HG02610 (cell line): ENCODE measurements around the gene CD37.
"Not testable (repeated sequence)": the region's sequence is repeated elsewhere in the genome, so short reads cannot be mapped to it uniquely, and the experiment has no call there.

Experiments
- ATAC-seq: cut with Tn5 transposase; IDR thresholded peaks from one replicate; pipeline ENCODE4 v1.9.1; 2021; ENCODE audit warnings: mild to moderate bottlenecking, moderate library complexity; ENCODE audit not compliant: unreplicated experiment

The CD37 gene

GRCh38 chr19:49335071-49335783, at the start of gene CD37:
Gene CD37, plus strand, starts transcription at chr19:49335406. Its CDS starts 135 bp downstream, at chr19:49335541.
- no peak for ATAC-seq

DNA sequence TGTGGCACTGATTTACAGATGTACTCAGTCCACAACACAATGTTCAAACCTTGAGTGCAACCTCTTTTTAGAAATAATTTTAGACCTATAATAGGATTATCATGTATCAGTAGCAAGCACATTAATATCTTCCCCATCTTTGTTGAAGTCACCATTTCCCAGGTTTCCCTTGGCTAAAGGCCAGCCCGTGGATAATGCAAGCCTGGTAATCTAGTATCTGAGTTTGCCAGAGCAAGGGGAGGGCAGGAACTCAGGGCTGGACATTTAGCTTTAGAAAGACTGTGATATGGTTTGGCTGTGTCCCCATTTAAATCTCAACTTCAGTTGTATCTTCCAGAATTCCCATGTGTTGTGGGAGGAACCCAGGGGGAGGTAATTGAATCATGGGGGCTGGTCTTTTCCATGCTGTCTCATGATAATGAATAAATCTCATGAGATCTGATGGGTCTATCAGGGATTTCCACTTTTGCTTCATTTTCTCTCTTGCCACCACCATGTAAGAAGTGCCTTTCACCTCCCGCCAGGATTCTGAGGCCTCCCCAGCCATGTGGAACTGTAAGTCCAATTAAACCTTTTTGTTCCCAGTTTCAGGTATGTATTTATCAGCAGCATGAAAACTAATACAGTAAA, 48.0 kb upstream of the CD37 start:
- no peak for ATAC-seq

DNA sequence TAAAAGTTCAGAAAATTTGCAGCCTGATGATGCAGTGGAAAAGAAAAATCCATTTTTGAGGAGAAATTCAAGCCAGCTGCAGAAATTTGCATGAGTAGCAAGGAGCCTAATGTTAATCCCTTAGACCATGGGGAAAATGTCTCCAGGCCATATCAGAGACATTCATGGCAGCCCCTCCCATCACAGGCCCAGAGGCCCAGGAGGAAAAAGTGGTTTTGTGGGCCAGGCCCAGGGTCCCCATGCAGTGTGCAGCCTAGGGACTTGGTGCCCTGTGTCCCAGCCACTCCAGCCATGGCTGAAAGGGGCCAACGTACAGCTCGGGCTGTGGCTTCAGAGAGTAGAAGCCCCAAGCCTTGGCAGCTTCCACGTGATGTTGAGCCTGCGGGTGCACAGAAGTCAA, 47.0 kb upstream of the CD37 start:
- not testable (repeated sequence) for ATAC-seq

DNA sequence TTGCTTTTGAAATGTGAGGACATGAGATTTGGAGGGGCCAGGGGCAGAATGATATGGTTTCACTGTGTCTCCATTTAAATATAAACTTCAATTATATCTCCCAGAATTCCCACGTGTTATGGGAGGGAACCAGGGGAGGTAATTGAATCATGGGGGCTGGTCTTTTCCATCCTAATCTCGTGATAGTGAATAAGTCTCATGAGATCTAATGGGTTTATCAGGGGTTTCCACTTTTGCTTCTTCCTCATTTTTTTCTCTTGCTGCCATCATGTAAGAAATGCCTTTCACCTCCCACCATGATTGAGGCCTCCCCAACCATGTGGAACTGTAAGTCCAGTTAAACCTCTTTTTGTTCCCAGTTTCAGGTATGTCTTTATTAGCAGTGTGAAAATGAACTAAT, 45.9 kb upstream of the CD37 start:
- ATAC-seq, result not testable (repeated sequence)

GRCh38 chr19:49290517-49290916, 44.7 kb upstream of the CD37 start:
- no peak for ATAC-seq

DNA sequence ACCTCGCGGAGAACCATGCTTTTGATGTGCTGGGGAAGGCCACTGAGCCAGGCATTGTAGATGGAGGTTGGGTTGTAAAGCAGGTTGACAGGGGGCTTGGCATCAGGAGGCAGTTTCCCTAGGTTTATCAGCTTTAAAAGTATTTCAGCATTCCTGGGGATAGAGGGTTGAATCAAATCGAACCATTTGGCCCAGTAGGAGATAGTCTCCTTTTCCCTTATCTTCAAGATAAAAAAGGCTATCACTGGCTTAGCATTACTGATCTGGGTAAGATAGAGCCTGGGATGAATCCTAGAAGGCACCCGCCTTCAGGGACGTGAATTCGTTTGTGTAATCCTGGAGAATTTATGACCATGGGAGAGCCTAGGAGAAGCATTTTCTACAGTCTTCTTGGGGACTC, 40.8 kb upstream of the CD37 start:
- ATAC-seq, result no peak

DNA sequence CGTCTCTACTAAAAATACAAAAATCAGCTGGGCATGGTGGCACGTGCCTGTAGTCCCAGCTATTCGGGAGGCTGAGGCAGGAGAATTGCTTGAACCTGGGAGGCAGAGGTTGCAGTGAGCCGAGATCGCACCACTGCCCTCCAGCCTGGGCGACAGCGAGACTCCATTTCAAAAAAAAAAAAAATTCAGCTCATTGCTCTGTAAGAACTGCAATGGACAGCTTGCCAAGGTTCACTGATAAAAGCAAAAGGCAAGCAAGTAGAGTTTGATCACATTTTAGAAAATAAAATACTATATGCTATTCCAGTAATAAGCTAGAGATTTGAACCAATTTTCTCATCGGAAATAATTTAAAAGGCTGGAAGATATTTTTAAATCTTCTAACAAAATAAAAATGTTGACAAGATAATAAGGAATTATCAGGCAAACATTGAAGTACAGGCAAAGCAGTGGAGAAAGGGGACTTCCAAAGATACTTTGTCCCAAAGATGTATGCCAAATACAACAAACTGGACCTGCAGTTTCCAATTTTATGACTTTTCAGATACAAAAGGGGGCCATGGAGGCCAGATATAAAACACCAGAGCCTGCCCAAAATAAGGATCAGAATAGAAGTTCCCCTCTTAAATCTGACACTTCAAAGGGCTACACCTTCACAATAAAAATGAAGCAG, 39.9 kb upstream of the CD37 start:
- no peak for ATAC-seq

GRCh38 chr19:49297403-49297802, 37.8 kb upstream of the CD37 start:
- ATAC-seq, result no peak

DNA sequence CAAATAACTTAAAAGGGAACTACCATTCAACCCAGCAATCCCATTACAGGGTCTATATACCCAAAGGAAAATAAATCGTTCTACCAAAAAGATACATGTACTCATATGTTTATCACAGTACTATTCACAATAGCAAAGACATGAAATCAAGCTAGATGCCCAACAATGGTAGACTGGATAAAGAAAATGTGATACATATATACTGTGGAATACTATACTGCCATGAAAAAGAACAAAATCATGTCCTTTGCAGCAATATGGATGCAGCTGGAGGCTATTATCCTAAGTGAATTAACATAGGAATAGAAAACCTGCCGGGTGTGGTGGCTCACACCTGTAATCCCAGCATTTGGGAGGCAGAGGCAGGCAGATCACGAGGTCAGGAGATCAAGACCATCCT, 36.6 kb upstream of the CD37 start:
- not testable (repeated sequence) for ATAC-seq

DNA sequence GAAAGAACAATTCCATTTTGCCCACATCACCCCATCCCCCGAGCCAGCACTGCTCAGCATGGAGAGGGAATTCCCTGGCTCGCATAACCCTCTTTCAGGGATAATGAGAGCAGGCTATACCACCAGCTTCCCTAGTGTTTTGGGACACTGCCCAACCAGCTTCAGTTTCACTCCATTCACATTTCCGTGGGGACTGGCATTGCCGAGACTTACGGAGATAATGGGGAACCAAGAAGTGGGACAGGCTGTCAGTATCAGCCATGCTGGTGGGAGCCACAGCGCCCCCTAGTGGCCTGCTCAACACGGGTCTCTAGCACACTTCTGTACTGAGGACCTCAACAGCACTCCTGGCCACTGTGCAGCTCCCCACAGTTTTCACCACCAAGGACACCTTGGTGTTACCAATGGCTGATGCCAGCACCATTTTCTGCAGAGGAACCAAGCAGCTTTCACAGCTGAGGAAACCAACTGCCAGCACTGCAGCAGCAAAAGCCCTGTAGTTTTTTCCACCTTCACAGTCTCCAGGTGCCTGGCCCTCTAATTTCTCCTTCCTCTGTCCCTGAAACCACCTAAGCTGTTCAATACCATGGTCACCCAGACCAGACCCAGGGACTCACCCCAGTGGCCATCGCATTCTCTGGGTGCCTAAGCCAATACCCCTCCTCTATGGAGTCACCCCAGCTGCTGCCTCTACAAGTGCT, 33.9 kb upstream of the CD37 start:
- ATAC-seq, result no peak

GRCh38 chr19:49301866-49302252, 33.3 kb upstream of the CD37 start:
- no peak for ATAC-seq

- ATAC-seq, result not testable (repeated sequence)
Measured at GRCh38 chr19:49306734-49307133, 28.5 kb upstream of the CD37 start.

GRCh38 chr19:49309087-49309486, 26.1 kb upstream of the CD37 start:
- ATAC-seq, result no peak

GRCh38 chr19:49315111-49315510, 20.1 kb upstream of the CD37 start:
- no peak for ATAC-seq

- no peak for ATAC-seq
Measured at GRCh38 chr19:49316284-49316683, 18.9 kb upstream of the CD37 start.

- no peak for ATAC-seq
Measured at GRCh38 chr19:49318296-49318695, 16.9 kb upstream of the CD37 start.

DNA sequence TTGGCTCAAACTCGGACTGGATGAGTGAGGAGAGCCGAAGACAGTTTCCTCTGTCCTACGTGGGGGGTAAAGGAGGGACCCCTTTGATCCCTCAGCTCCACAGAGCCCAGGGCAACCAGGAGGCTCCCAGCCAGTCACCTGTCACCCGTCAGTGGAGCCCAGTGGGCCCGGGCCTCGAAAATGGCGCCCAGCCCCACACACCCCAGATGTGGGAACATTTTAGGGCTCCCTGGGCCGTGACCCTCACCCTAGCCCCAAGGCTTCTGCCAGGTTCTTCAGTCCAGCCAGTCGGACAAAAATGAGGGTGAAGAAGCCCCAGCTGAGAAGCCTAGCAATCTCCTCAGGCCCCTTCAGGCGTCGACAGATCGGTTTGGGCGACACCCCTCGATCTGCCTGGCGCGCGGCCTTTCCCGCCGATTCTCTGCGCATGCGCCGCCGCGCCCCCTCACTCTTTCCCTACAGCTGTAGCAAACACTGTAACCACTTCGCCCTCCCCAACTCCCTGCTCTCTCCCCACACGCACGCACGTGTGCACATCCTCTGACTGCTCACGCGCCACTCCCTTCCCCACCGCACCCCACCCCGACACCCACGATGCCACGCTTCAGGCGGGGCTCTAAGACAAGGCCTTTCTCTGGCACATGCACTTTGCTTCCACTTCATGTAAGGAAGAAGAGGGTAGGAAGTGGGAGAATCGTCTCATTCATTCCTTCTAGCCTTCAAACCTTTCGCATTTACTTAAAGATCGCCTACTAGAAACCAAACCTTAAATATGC, 10.2 kb upstream of the CD37 start, which contains the start of gene SLC6A16:
Gene SLC6A16 (minus strand): TSS at position 391 of the 776 bp plus-strand sequence. CDS start 13,844 bp downstream, outside the sequence.
- no peak for ATAC-seq

DNA sequence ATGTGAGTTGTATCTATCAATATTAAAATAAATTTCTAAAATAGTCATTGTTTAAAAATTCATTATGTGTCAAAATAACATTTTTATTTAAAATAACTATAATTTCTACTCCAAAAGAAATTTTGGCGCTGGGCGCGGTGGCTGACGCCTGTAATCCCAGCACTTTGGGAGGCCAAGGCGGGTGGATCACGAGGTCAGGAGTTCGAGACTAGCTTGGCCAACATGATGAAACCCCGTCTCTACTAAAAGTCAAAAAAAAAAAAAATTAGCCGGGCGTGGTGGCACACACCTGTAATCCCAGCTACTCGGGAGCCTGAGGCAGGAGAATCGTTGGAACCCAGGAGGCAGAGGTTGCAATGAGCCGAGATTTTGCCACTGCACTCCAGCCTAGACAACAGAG, 9.4 kb upstream of the CD37 start:
- ATAC-seq, result not testable (repeated sequence)

DNA sequence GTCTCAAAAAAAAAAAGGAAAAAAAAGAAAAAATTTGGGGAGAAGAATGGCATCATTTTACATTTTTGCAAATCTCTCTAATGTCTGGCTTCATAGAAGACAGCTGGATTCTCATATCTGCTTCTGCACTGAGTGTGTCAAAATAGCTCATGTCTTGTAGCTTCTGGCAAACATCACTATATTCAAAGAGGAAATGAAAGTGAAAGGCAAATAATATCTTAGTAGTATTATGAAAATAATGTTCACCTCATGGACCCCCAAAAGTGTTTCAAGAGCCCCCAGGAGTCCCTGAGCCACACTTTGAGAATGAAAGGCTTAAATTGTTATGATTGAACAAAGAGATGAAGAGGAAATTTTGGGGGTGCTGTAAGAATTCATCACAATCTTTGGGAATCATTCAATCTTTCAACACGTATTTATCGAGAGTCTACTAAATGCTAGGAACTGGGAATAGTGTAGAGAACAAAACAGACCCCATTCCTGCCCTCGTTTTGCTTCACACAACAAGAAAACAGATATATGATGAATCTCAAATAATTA, 9.0 kb upstream of the CD37 start:
- ATAC-seq, result no peak

DNA sequence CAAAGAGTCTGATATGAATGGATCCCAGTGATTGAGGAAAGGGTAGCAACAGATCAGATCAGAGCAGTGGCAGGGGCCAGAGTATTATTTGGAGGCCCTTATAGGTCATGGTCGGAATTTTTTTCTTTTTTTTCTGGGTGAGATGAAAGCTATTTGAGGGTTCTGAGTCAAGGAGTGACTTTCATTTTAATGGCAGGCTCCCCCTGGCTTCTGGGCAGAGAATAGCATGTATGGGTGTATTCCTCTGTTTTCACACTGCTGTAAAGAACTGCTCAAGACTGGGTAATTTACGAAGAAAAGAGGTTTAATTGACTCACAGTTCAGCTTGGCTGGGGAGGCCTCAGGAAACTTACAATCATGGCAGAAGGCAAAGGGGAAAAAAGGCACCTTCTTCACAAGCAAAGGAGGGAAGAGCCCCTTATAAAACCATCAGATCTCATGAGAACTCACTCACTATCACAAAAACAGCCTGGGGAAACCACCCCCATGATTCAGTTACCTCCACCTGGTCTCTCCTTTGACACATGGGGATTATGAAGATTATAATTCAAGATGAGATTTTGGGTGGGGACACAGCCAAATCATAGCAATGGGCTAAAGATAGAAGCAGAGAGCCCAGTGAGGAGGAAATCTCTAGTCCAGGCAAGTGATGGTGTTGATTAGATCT, 7.2 kb upstream of the CD37 start:
- ATAC-seq, result no peak
